K562 (cell line): ENCODE results near the gene ADAM15.

Experiments
- CREB1 ChIP-seq, 2 experiments: sonication (generic) in 1 of 2; formaldehyde crosslinking in 1 of 2; IDR thresholded peaks; 2 replicates each; pipeline versions ENCODE4 v1.6.1 to v1.8.0; 2012 to 2022; ENCODE audit warnings: inconsistent platforms in 1 of 2, mild to moderate bottlenecking in 1 of 2, missing genetic modification reagents in 1 of 2, moderate library complexity in 1 of 2
- CXXC5 ChIP-seq: fragments of 250-450 bp; sonication (Bioruptor Pico); IDR thresholded peaks from 2 replicates; pipeline ENCODE4 v1.8.0; 2022; ENCODE audit warnings: inconsistent platforms, mild to moderate bottlenecking, moderate library complexity
- IRF9 ChIP-seq: fragments of 450-650 bp; IDR thresholded peaks from 2 replicates; pipeline ENCODE4 v1.6.1; 2016; ENCODE audit warnings: missing biosample characterization, missing genetic modification characterization
- KLF6 ChIP-seq: fragments of 250-450 bp; sonication (Bioruptor Pico); IDR thresholded peaks from 2 replicates; pipeline ENCODE4 v1.4.0; 2020; ENCODE audit warnings: mild to moderate bottlenecking, moderate library complexity, borderline replicate concordance
- MAFK ChIP-seq: IDR thresholded peaks from 2 replicates; pipeline ENCODE4 v1.6.1; 2011; ENCODE audit warnings: low read length, improper control_type of control experiment
- NFIC ChIP-seq: fragments of 450-650 bp; IDR thresholded peaks from 2 replicates; pipeline ENCODE4 v1.6.1; 2017; ENCODE audit warnings: mild to moderate bottlenecking, inconsistent platforms
- NFYB ChIP-seq: IDR thresholded peaks from 2 replicates; pipeline ENCODE4 v1.6.1; 2011; ENCODE audit warnings: mild to moderate bottlenecking, moderate library complexity; ENCODE audit not compliant: insufficient read length; ENCODE audit errors: extremely low read depth
- TAF7 ChIP-seq: fragments of 450-650 bp; IDR thresholded peaks from 2 replicates; pipeline ENCODE4 v1.6.1; 2016; ENCODE audit warnings: missing genetic modification characterization, missing compliant biosample characterization
- ZBTB49 ChIP-seq: sonication (generic); formaldehyde crosslinking; IDR thresholded peaks from 2 replicates; pipeline ENCODE4 v1.8.0; 2022; ENCODE audit warnings: missing genetic modification reagents, mild to moderate bottlenecking, borderline replicate concordance
- ZBTB8A ChIP-seq: fragments of 450-650 bp; IDR thresholded peaks from 2 replicates; pipeline ENCODE4 v1.6.1; 2018; ENCODE audit warnings: mild to moderate bottlenecking, moderate library complexity; ENCODE audit not compliant: partially characterized antibody
- ZNF324 ChIP-seq: fragments of 250-450 bp; sonication (Bioruptor Pico); IDR thresholded peaks from 2 replicates; pipeline ENCODE4 v1.4.0; 2020; ENCODE audit warnings: mild to moderate bottlenecking
- ZNF518B ChIP-seq: fragments of 250-450 bp; sonication (Bioruptor Pico); IDR thresholded peaks from 2 replicates; pipeline ENCODE4 v1.5.0; 2021; ENCODE audit warnings: mild to moderate bottlenecking, moderate library complexity
- TF ChIP-seq, protein P1 (sequence below): sonication (generic); formaldehyde crosslinking; IDR thresholded peaks from 2 replicates; pipeline ENCODE4 v1.8.1; 2022; ENCODE audit warnings: missing genetic modification reagents
- TF ChIP-seq, protein P2 (sequence below), 3 experiments: IDR thresholded peaks in 2 of 3; conservative IDR thresholded peaks in 1 of 3; 2 replicates each; pipeline ENCODE4 v1.5.1; 2011 to 2012; ENCODE audit warnings: low read length in 3 of 3, mild to moderate bottlenecking in 3 of 3, control low read depth in 2 of 3, improper control_type of control experiment in 1 of 3, inconsistent platforms in 1 of 3, low read depth in 1 of 3, mixed read lengths in 1 of 3, moderate library complexity in 1 of 3; ENCODE audit not compliant: insufficient read depth in 2 of 3

GRCh38 chr1:155076371-155076770, 25.3 kb downstream of the ADAM15 start:
- TF ChIP-seq ZBTB49 (CRISPR knock-in tag) (no peak), NFYB (no peak), IRF9 (tag) (no peak), ZBTB8A (no peak), ZNF518B (CRISPR knock-in tag) (no peak), CXXC5 (CRISPR knock-in tag) (no peak), KLF6 (CRISPR knock-in tag) (no peak), TAF7 (tag) (no peak), NFIC (no peak), ZNF324 (CRISPR knock-in tag) (no peak), MAFK (no peak), CREB1 (IDR thresholded peaks at IDR 0.05) (no peak), CREB1 (CRISPR knock-in tag; IDR thresholded peaks at IDR 0.05) (no peak)
- TF ChIP-seq, protein P1, sequence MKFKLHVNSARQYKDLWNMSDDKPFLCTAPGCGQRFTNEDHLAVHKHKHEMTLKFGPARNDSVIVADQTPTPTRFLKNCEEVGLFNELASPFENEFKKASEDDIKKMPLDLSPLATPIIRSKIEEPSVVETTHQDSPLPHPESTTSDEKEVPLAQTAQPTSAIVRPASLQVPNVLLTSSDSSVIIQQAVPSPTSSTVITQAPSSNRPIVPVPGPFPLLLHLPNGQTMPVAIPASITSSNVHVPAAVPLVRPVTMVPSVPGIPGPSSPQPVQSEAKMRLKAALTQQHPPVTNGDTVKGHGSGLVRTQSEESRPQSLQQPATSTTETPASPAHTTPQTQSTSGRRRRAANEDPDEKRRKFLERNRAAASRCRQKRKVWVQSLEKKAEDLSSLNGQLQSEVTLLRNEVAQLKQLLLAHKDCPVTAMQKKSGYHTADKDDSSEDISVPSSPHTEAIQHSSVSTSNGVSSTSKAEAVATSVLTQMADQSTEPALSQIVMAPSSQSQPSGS (CRISPR knock-in tag): no peak
- TF ChIP-seq, protein P2, sequence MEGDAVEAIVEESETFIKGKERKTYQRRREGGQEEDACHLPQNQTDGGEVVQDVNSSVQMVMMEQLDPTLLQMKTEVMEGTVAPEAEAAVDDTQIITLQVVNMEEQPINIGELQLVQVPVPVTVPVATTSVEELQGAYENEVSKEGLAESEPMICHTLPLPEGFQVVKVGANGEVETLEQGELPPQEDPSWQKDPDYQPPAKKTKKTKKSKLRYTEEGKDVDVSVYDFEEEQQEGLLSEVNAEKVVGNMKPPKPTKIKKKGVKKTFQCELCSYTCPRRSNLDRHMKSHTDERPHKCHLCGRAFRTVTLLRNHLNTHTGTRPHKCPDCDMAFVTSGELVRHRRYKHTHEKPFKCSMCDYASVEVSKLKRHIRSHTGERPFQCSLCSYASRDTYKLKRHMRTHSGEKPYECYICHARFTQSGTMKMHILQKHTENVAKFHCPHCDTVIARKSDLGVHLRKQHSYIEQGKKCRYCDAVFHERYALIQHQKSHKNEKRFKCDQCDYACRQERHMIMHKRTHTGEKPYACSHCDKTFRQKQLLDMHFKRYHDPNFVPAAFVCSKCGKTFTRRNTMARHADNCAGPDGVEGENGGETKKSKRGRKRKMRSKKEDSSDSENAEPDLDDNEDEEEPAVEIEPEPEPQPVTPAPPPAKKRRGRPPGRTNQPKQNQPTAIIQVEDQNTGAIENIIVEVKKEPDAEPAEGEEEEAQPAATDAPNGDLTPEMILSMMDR (IDR thresholded peaks at IDR 0.05 in 2 of 3, conservative IDR thresholded peaks at IDR 0.05 in 1 of 3; ENCODE audit: insufficient read depth in 2 of 3, low read depth in 1 of 3, low read length in 3 of 3): no peak
